Kidney (tissue), 14 donors: ENCODE results near the gene GNG11. TPM values are rescaled to one million over a fixed set of nuclear protein-coding genes. Genes with fewer than 3 reads are reported as not detected.

Experiments
- DNase-seq, 5 donors: peaks; one replicate each; pipeline ENCODE4 v3.0.0-alpha.2; 2013 to 2020
- FAIRE-seq: peaks from 2 replicates; lab custom pipeline; 2012; peaks lifted over from hg19 to GRCh38; lab: Jason Lieb, UNC
- H3K27ac ChIP-seq, 2 donors: one replicate each; pipeline ENCODE4 v1.7.0; 2013; ENCODE audit warnings: low read depth in 2 of 2, low read length in 2 of 2, inconsistent platforms in 1 of 2
- H3K27me3 ChIP-seq: one replicate; pipeline ENCODE4 v1.7.1; 2013; ENCODE audit warnings: low read length, inconsistent platforms; ENCODE audit not compliant: control insufficient read depth, insufficient read depth
- H3K36me3 ChIP-seq, 3 donors: one replicate each; pipeline versions ENCODE4 v1.7.0 to v1.7.1; 2013; ENCODE audit warnings: low read length in 3 of 3, control low read depth in 1 of 3, inconsistent platforms in 1 of 3; ENCODE audit not compliant: insufficient read depth in 3 of 3, control insufficient read depth in 2 of 3
- H3K4me1 ChIP-seq, 3 donors: one replicate each; pipeline versions ENCODE4 v1.7.0 to v1.7.1; 2013; ENCODE audit warnings: low read length in 3 of 3, inconsistent platforms in 1 of 3, low read depth in 1 of 3; ENCODE audit not compliant: control insufficient read depth in 2 of 3, insufficient read depth in 2 of 3
- H3K4me3 ChIP-seq, 3 donors: one replicate each; pipeline versions ENCODE4 v1.7.0 to v1.8.1; 2013; ENCODE audit warnings: low read length in 3 of 3, control low read depth in 1 of 3, inconsistent platforms in 1 of 3
- H3K9ac ChIP-seq, 3 donors: one replicate each; pipeline versions ENCODE4 v1.7.0 to v1.7.1; 2013; ENCODE audit warnings: low read length in 3 of 3, control low read depth in 1 of 3, inconsistent platforms in 1 of 3
- H3K9me3 ChIP-seq, 3 donors: one replicate each; pipeline versions ENCODE4 v1.7.0 to v1.7.1; 2013; ENCODE audit warnings: low read length in 3 of 3, control low read depth in 1 of 3, inconsistent platforms in 1 of 3; ENCODE audit not compliant: control insufficient read depth in 2 of 3, insufficient read depth in 1 of 3
- intact Hi-C: fragments of 100-400 bp; cut with DNase I; formaldehyde crosslinking; loops from one replicate; pipeline ENCODE4 v1.11.1; 2022
- polyA plus RNA-seq: library from polyadenylated mRNA; stranded (reverse); fragments of 350-450 nt; fragmentation: Illumina TruSeq; extraction: RNeasy Lipid Tissue Mini Kit (QIAGEN cat#74804); gene quantifications from one replicate; pipeline ENCODE4 v1.2.3, GENCODE V29; 2014; ENCODE audit warnings: low read depth, low replicate concordance; ENCODE audit not compliant: insufficient read depth
- total RNA-seq: library from RNA; stranded (reverse); fragmentation: NEBNext Ultra II Directional; extraction: Animal tissue kit (Norgen Biotek cat#: 25700); gene quantifications from one replicate; pipeline ENCODE4 v1.2.1, GENCODE V29; 2021
- TF ChIP-seq, protein P1 (sequence below): IDR thresholded peaks from 3 replicates; pipeline ENCODE4 v1.5.1; 2012; ENCODE audit warnings: mild to moderate bottlenecking, moderate library complexity, borderline replicate concordance; ENCODE audit not compliant: insufficient read depth; ENCODE audit errors: extremely low read depth
- donor health status: control.
- donor health status: control.
- donor health status: control.
- donor health status: control.
- donor health status: control.
- donor health status: DM: yes; HTN: yes; CAD: no.
- donor health status: Normal renal cell carcinoma (clear cell type).

Gene GNG11
- total and polyA plus RNA-seq, 2 donors from 2014 or later, result 23.1 to 45.0 TPM

GRCh38 chr7:93877742-93878141, 43.8 kb upstream of the GNG11 start:
- H3K27ac ChIP-seq, result no peak overlapping the region
- DNase-seq (no peak), FAIRE-seq (no peak)
- H3K9ac ChIP-seq, result no peak overlapping the region
- H3K4me1 ChIP-seq, result no peaks in the 10 kb centered on the region
- no peaks in the 10 kb centered on the region for H3K36me3 ChIP-seq
- peaks cover 0 to 7% (median 2%) of the 10 kb centered on the region in 3 donors for H3K9me3 ChIP-seq
- TF ChIP-seq, protein P1, sequence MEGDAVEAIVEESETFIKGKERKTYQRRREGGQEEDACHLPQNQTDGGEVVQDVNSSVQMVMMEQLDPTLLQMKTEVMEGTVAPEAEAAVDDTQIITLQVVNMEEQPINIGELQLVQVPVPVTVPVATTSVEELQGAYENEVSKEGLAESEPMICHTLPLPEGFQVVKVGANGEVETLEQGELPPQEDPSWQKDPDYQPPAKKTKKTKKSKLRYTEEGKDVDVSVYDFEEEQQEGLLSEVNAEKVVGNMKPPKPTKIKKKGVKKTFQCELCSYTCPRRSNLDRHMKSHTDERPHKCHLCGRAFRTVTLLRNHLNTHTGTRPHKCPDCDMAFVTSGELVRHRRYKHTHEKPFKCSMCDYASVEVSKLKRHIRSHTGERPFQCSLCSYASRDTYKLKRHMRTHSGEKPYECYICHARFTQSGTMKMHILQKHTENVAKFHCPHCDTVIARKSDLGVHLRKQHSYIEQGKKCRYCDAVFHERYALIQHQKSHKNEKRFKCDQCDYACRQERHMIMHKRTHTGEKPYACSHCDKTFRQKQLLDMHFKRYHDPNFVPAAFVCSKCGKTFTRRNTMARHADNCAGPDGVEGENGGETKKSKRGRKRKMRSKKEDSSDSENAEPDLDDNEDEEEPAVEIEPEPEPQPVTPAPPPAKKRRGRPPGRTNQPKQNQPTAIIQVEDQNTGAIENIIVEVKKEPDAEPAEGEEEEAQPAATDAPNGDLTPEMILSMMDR, result no peak
- H3K27me3 ChIP-seq, result no peaks in the 10 kb centered on the region
- no peak overlapping the region for H3K4me3 ChIP-seq
- intact Hi-C loops, result no loop called here

DNA sequence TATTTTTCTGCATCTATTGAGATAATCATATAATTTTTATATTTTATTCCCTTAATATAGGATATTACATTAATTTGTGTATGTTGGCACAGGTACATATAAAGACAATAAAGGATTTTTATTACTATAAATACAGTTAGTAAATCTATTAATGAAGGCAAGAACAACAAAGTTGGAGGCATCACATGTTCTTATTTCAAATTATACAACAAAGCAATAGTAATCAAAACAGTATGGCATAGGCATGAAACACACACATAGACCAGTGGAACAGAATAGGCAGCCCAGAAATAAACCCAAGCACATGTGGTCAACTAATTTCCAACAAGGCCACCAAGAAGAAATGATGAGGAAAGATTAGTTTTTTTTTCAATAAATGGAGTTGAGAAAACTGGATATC, 42.2 kb upstream of the GNG11 start:
- H3K27me3 ChIP-seq, result no peaks in the 10 kb centered on the region
- no peak overlapping the region for H3K4me3 ChIP-seq
- H3K36me3 ChIP-seq, result no peaks in the 10 kb centered on the region
- no peak overlapping the region for H3K9ac ChIP-seq
- H3K9me3 ChIP-seq, result peaks cover 0 to 7% (median 2%) of the 10 kb centered on the region in 3 donors
- intact Hi-C loops, result no loop called here
- no peaks in the 10 kb centered on the region for H3K4me1 ChIP-seq
- FAIRE-seq, result no peak
- TF ChIP-seq, protein P1, result no peak
- no peak overlapping the region for H3K27ac ChIP-seq
- DNase-seq, result no peak

DNA sequence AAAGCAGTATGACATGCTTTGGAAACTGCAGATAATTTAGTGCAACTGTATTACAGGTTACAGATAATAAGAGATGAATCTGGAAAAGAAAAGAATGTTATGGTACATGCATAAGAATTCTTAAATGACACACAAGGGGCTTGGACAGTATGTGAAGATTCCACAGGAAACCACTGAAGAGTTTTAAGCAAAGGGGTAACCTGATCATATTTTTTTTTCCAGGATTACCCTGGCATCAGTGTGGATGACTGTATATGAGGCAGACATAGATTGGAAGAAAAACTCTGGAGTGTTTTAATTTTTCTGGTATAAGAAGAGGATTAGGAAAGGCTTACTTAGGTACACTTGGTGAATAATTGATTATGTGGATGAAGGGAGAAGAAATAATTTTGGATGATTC, 39.1 kb upstream of the GNG11 start:
- intact Hi-C loops, result no loop called here
- TF ChIP-seq, protein P1, result no peak
- Histone ChIP-seq H3K36me3 (no peaks in the 10 kb centered on the region), H3K27ac (no peak overlapping the region), H3K27me3 (no peaks in the 10 kb centered on the region), H3K9me3 (peaks cover 0 to 7% (median 2%) of the 10 kb centered on the region in 3 donors), H3K4me1 (no peaks in the 10 kb centered on the region), H3K4me3 (no peak overlapping the region), H3K9ac (no peak overlapping the region)
- FAIRE-seq (no peak), DNase-seq (no peak)
